NCI-H1048 (cell line): Measurements from ENCODE around the gene FMC1.
A peak's percentile ranks its signal among the peaks of the same experiment; 100 is the strongest.
"Not testable (repeated sequence)": the region's sequence is repeated elsewhere in the genome, so short reads cannot be mapped to it uniquely, and the experiment has no call there.

Experiments used
- DNase-seq: peaks from one replicate; lab custom pipeline; 2025; lab: John Stamatoyannopoulos, UW

FMC1 gene

GRCh38 chr7:139341058-139341775, at the start of gene FMC1:
Gene FMC1, plus strand, starts transcription at chr7:139341337. Its CDS starts 48 bp downstream, at chr7:139341385.
- peak; percentile 64 for DNase-seq

- DNase-seq, result no peak
Observed at GRCh38 chr7:139292821-139293220, 48.3 kb upstream of the FMC1 start.

- DNase-seq, result no peak
Observed at GRCh38 chr7:139293534-139293933, 47.6 kb upstream of the FMC1 start.

- DNase-seq, result no peak
Observed at GRCh38 chr7:139294241-139294640, 46.9 kb upstream of the FMC1 start.

- DNase-seq, result no peak
Observed at GRCh38 chr7:139294951-139295575, 46.1 kb upstream of the FMC1 start.

GRCh38 chr7:139297795-139298194, 43.3 kb upstream of the FMC1 start:
- no peak for DNase-seq

- DNase-seq, result no peak
Observed at GRCh38 chr7:139299296-139299695, 41.8 kb upstream of the FMC1 start.

- DNase-seq, result no peak
Observed at GRCh38 chr7:139300390-139300789, 40.7 kb upstream of the FMC1 start.

- no peak for DNase-seq
Observed at GRCh38 chr7:139304517-139304916, 36.6 kb upstream of the FMC1 start.

- no peak for DNase-seq
Observed at GRCh38 chr7:139317939-139318505, 23.1 kb upstream of the FMC1 start.

- DNase-seq, result no peak
Observed at GRCh38 chr7:139321071-139321745, 19.9 kb upstream of the FMC1 start.

- not testable (repeated sequence) for DNase-seq
Observed at GRCh38 chr7:139324709-139325108, 16.4 kb upstream of the FMC1 start.

GRCh38 chr7:139328375-139328774, 12.8 kb upstream of the FMC1 start:
- DNase-seq, result no peak

GRCh38 chr7:139329119-139329518, 12.0 kb upstream of the FMC1 start:
- DNase-seq, result no peak

GRCh38 chr7:139330333-139331030, 10.7 kb upstream of the FMC1 start:
- no peak for DNase-seq

GRCh38 chr7:139332697-139333359, 8.3 kb upstream of the FMC1 start:
- no peak for DNase-seq

GRCh38 chr7:139333443-139333842, 7.7 kb upstream of the FMC1 start:
- DNase-seq, result not testable (repeated sequence)

GRCh38 chr7:139334399-139335150, 6.6 kb upstream of the FMC1 start:
- no peak for DNase-seq

GRCh38 chr7:139339025-139339424, 2.1 kb upstream of the FMC1 start:
- DNase-seq, result no peak

GRCh38 chr7:139339698-139340036, 1.5 kb upstream of the FMC1 start:
- DNase-seq, result no peak
